ENCODE results near the gene FOXP3. TPM values are rescaled to one million over a fixed set of nuclear protein-coding genes. Genes with fewer than 3 reads are reported as not detected.

Gene FOXP3
- total and polyA plus RNA-seq, 10 donors = 0.26 to 3.9 (median 1.1) TPM

DNA sequence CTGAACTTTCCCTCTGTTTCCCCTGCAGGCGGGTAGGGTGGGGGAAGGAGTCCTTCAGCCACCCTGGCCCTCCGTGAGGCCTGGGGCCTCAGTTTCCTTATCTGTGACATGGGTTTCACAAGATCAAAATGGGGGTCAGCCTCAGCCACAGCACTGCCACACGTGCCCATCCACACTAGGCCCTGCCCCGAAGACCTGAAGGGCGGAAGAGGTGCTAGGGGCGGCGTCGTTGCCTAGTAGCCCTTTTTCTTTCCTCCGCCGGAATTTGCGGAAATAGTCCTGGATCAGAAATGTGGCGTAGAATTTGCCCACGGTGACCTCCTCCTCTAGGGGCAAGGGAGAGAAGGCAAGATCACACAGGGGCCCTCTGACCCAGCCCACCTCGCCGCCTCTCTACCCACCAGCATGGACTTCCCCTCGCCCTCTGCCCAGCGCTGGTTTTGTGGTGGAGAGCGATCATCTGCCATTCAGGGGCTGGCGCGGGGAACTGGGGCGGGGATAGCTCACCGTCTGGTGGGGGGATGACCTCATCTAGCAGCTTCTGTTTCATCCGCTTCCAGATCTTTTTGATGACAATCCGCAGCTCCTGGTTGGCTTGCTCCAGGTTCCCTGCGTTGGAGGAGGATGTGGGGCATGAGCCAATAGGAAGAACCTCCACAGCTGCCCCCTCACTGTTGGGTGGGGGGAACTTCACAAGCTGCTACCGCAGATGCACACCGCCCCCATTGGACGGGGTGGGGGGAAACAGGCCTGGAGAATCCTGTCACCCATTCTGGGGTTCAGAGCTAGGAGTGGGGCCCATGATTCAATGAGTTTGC is 54.9 kb downstream of the FOXP3 start:
- H3K36me3 ChIP-seq = no peaks in the 10 kb centered on the region
- no peak for DNase-seq
- WGBS, 5 donors = 29 to 55% (median 40%) methylated on average over 17 to 28 of the region's 28 CpGs
- TF ChIP-seq POLR2AphosphoS5 (IDR thresholded peaks at IDR 0.05) (no peak), CTCF (IDR thresholded peaks at IDR 0.05 in 8 of 11, conservative IDR thresholded peaks at IDR 0.05 in 3 of 11) (no peak), POLR2A (IDR thresholded peaks at IDR 0.05) (no peak)
- no peaks in the 10 kb centered on the region for H3K4me1 ChIP-seq
- no peaks in the 10 kb centered on the region for H3K9me3 ChIP-seq
- H3K27ac ChIP-seq = no peak overlapping the region
- intact Hi-C loops (cut with DNase I; ENCODE audit: low total_unique reads) = no loop called here
- H3K27me3 ChIP-seq (replicated peaks in 1 of 7) = peaks cover 0 to 17% (median 0%) of the 10 kb centered on the region in 7 donors
- no peak overlapping the region for H3K4me3 ChIP-seq

- 91 to 95% (median 95%) methylated on average over 4 to 5 of the region's 5 CpGs for WGBS, 5 donors
These were observed 56.1 kb downstream of the FOXP3 start for GRCh38 chrX:49208399-49208798.

DNA sequence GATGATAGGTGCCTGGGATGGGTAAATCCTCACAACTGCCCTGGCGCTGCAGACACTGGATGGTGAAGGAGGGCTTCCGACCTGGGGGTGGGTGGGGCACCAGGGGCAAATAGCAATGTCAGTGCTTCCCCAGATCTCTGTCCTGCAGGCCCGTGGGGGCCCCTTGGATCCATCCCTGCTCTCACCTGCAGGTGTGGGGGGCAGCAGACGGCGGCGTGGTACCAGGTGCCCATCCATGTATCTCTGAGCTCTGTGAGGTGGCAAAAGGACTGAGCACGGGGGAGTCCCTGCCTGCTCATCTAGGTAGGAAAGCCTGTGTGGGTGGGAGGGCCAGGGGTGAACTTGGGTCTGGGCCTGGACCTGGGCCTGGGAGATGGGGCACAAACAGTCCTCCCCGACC is 58.0 kb downstream of the FOXP3 start:
- no peak for DNase-seq
- H3K4me1 ChIP-seq = no peaks in the 10 kb centered on the region
- H3K9me3 ChIP-seq = no peaks in the 10 kb centered on the region
- peaks cover 0 to 14% (median 0%) of the 10 kb centered on the region in 7 donors for H3K27me3 ChIP-seq (replicated peaks in 1 of 7)
- H3K36me3 ChIP-seq = no peaks in the 10 kb centered on the region
- no peak overlapping the region for H3K4me3 ChIP-seq
- H3K27ac ChIP-seq = no peak overlapping the region
- no peak for TF ChIP-seq POLR2A (IDR thresholded peaks at IDR 0.05)
- TF ChIP-seq POLR2AphosphoS5 (IDR thresholded peaks at IDR 0.05) = no peak
- TF ChIP-seq CTCF (IDR thresholded peaks at IDR 0.05 in 8 of 11, conservative IDR thresholded peaks at IDR 0.05 in 3 of 11) = no peak
- WGBS, 5 donors = 71 to 97% (median 76%) methylated on average over 7 to 8 of the region's 8 CpGs; no CpG with 5 or more reads in 1 of the 5 donors
- intact Hi-C loops (cut with DNase I; ENCODE audit: low total_unique reads) = no loop called here

More at GRCh38 chrX:49208399-49208798, 56.1 kb downstream of the FOXP3 start:
- Histone ChIP-seq H3K4me3 (no peak overlapping the region), H3K27ac (no peak overlapping the region), H3K9me3 (no peaks in the 10 kb centered on the region), H3K4me1 (no peaks in the 10 kb centered on the region), H3K27me3 (replicated peaks in 1 of 7) (peaks cover 0 to 17% (median 0%) of the 10 kb centered on the region in 7 donors), H3K36me3 (no peaks in the 10 kb centered on the region)
- DNase-seq = no peak
- intact Hi-C loops (cut with DNase I; ENCODE audit: low total_unique reads) = no loop called here
- TF ChIP-seq CTCF (IDR thresholded peaks at IDR 0.05 in 8 of 11, conservative IDR thresholded peaks at IDR 0.05 in 3 of 11) (no peak), POLR2AphosphoS5 (IDR thresholded peaks at IDR 0.05) (no peak), POLR2A (IDR thresholded peaks at IDR 0.05) (no peak)

DNA sequence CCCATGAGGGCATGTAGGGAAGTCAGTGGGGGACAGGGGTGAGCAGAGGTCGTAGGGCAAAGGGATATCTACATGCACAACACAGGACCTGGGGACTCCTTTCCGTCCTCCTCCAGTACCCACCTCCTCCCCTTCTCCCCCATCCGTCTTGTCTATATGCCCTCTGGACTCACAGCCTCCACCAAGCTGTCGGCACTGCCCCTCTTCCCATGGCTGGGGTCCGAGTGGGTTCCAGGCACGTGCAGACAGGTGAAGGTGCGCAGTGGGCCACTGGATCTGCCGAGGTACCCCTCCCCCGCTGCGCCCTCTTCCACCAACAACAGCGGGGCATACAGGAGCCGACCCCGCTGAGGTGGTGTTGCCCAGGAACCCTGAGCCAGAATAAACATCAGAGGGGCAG is 59.1 kb downstream of the FOXP3 start:
- TF ChIP-seq POLR2AphosphoS5 (IDR thresholded peaks at IDR 0.05) = no peak
- no peak for TF ChIP-seq CTCF (IDR thresholded peaks at IDR 0.05 in 8 of 11, conservative IDR thresholded peaks at IDR 0.05 in 3 of 11)
- TF ChIP-seq POLR2A (IDR thresholded peaks at IDR 0.05) = no peak
- Histone ChIP-seq H3K4me3 (no peak overlapping the region), H3K36me3 (no peaks in the 10 kb centered on the region), H3K27ac (no peak overlapping the region), H3K9me3 (no peaks in the 10 kb centered on the region), H3K4me1 (peaks cover 0 to 5% (median 2%) of the 10 kb centered on the region in 6 donors), H3K27me3 (replicated peaks in 1 of 7) (peaks cover 0 to 13% (median 0%) of the 10 kb centered on the region in 7 donors)
- DNase-seq = no peak
- intact Hi-C loops (cut with DNase I; ENCODE audit: low total_unique reads) = no loop called here
- WGBS, 5 donors = 82 to 91% (median 83%) methylated on average over 10 to 13 of the region's 13 CpGs

Measured in spleen (tissue), 11 donors.